ENCODE measurements around the gene SYNJ2.

Gene SYNJ2

DNA sequence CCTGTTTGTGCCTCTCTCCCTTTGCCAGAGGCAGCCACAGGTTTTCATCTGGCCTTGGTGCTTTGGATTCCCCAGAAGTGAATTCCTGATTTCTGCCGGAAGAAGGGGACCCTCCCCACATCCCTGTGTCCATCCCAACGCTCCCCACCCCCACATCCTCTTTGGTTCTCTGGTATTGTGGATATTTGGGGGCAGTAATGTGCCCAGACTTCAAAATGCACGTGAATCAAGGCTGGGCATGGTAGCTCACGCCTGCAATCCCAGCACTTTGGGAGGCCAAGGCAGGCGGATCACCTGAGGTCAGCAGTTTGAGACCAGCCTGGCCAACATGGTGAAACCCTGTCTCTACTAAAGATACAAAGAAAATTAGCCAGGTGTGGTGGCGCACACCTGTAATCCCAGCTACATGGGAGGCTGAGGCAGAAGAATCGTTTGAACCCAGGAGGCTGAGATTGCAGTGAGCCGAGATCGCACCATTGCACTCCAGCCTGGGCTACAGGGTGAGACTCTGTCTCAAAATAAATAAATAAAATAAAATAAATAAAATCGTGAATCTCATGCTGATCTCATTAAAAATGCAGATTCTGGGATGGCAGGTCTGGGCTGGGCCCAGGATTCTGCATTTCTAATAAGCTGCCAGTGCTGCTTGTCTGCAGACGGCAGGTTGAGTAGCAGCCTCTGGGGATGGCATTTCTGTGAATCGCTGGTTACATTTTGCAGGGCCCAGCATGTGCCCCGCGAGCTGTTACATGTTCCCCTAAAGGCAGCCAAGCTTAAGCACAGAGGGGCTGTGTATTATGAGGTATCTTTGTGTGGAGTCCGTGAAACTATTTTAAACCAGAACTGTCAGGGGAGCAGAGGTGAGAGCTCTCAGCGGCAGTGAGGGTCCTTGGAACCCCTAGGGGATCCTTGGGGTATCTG lies 49.0 kb downstream of the SYNJ2 start:
- DNase-seq: no peak

DNA sequence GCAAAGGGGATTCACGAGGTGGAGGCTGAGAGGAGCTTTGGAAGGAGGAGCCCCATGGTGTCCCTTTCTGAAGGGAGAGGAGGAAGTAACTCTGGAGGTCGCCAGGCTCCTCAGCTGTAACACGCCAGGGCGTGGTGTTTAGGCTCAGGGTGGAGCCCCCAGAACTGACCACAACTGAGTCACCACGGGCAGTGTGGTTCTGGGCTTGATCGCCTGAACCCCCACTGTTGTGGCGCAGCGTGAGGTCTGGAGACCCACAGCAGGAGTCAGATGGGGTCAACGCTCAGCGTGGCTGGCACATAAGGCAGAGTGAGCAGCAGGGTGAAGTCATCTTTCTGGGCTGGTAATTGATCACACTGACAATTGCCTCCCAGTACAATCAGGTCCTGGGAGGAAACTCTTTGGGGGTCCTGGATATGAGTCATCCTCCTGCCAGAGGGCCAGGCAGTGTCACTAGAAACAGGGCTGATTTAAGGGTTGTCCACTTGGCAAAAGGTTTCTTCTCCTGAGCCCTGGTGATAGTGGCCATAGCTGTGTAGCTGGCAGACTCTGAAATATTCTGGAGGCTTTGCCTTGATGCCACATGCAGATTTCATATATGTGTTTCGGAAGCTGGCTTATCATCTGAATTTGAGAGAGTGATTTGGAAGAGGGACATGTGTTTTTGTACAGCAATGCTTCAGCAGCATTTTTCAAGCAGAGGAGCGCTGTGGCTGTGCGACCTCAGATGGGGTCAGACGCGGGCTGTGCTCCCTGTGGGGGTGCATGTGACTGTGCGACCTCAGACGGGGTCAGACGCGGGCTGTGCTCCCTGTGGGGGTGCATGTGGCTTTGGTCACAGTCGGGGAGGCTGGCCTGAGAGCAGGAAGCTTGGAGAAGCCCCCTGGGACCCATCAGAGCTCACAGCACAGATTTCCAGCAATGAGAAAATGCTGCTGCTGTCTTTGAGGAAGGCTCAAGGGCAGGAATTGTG lies 50.0 kb downstream of the SYNJ2 start:
- DNase-seq: no peak

DNA sequence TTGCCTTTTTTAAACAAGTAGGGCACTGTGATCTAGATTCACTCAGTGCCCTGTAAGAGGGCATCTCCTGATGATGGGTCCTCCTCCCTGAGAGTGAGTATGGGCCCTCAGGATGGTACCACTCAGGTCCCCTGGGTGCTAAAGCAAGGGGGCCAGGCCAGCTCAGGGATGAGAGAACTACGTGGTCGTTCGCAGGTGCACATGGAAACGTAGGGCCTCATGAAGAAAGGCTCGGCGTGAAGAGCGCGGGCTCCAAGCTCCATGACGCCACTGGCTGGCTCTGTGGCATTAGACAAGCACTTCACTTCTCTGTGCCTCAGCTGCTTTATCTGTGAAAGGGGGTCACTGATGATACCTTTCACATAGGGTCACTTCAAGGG lies 50.7 kb downstream of the SYNJ2 start:
- no peak for DNase-seq

DNA sequence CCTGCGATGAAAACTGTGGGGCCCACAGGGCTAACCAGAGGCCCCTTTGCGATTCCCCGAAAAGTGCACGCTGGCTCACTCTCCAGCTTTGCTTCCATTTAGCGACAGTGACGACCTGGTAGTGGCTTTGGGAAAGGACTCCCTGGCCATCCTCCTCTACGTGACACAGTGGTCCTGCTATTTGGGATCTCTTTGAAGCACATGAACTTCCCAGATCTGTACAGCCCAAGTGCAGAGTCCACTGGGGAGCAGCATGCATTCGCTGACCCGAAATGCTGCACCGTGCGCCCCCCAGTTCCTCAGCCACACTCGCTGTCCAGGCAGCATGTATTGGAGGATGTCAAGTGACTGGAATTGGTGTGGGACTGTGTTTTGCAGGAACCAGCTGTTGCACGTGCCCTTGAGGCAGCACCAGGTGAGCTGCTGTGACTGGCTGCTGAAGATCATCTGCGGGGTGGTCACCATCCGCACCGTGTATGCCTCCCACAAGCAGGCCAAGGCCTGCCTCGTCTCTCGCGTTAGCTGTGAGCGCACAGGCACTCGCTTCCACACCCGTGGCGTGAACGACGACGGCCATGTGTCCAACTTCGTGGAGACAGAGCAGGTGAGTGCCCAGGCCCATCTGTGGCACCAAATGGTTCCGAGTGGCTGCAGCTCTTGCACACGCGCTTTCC lies 51.6 kb downstream of the SYNJ2 start:
- no peak for DNase-seq

DNA sequence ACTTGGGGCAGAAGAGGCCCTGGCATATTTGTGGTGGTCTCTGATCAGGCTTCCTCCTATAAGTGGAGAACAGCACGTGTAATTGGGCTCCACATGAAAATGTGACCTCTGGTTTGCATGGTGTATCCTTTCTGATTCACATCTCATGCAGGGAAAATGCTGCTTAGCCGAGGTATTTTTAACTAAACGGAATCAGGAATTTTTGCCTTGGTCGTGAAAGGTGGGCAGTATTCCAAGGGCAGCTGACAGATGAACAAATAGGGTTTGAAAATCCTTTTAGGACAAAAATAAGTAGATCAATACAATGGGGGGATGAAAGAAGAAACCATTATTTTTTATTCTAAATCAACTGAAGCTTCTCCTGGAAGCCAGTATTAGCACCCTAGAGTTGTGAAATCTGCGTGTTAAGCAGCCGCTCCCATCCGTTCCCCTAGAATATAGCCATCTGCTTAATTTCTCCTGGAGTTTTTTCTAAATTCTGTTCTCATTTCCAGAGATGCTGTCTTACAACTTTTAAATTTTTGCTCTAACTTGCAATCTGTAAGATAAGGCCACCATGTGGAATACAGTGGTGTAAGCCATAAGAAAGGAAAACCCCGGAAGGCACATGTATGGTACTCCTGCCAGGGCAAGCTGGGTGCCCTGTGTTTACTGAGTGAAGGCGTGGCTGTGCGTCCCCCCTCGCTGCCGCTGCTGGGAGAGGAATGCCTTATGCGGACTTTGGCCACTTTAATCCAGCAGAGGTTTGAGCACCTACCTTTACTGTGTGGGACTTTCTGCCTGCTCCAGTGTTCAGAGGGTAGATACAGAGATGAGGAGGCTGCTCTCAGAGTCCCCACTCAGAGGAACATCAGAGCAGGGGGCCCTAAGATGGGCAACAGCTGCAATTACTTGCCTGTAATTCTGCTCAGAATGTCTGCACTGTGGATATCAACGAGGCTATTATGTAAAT lies 52.4 kb downstream of the SYNJ2 start:
- no peak for DNase-seq

DNA sequence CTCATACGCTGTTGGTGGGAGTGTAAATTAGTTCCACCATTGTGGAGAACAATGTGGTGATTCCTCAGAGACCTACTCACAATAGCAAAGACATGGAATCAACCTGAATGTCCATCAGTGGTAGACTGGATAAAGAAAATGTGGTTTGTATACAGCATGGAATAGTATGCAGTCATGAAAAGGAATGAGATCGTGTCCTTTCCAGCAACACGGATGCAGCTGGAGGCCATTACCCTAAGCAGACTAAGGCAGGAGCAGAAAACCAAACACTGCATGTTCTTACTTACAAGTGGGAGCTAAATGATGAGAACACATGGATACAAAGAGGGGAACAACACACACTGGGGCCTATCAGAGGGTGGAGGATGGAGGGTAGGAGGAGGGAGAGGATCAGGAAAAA lies 54.6 kb downstream of the SYNJ2 start:
- no peak for DNase-seq

DNA sequence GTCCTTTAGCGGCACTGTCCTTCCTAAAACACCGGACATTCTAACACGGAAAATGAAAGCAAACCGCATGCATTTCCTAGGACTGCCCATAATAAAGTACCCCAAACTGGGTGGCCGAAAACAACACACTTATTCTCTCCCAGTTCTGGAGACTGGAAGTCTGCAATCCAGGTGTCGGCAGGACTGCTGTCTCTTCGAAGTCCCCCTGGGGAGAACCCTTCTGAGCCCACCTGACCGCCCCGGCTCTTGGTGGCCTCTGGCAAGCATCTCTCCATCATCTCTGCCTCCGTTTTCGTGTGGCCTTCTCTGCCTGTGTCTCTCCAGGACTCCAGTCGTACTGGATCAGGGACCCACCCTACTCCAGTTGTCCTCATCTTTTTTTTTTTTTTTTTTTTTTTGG lies 55.4 kb downstream of the SYNJ2 start:
- no peak for DNase-seq

DNA sequence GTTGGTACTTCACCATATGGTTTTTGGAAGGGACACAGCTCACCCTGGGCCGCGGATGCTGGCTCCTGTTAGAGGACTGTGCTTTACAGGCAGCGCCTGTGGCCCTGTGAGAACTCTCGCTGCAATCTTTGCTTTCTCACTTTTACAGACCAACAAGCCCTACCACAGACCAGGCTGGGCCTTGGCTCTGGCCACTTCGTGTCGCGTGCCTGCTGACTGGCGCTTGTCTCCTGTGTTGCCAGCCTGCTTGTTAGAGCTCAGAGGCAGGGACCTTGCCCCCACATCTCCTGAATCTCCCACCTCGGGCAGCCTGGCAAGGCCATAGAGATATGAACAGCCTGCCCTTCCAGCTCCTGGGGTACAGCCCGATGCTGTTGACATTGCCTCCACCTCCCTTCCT lies 56.1 kb downstream of the SYNJ2 start:
- no peak for DNase-seq

DNA sequence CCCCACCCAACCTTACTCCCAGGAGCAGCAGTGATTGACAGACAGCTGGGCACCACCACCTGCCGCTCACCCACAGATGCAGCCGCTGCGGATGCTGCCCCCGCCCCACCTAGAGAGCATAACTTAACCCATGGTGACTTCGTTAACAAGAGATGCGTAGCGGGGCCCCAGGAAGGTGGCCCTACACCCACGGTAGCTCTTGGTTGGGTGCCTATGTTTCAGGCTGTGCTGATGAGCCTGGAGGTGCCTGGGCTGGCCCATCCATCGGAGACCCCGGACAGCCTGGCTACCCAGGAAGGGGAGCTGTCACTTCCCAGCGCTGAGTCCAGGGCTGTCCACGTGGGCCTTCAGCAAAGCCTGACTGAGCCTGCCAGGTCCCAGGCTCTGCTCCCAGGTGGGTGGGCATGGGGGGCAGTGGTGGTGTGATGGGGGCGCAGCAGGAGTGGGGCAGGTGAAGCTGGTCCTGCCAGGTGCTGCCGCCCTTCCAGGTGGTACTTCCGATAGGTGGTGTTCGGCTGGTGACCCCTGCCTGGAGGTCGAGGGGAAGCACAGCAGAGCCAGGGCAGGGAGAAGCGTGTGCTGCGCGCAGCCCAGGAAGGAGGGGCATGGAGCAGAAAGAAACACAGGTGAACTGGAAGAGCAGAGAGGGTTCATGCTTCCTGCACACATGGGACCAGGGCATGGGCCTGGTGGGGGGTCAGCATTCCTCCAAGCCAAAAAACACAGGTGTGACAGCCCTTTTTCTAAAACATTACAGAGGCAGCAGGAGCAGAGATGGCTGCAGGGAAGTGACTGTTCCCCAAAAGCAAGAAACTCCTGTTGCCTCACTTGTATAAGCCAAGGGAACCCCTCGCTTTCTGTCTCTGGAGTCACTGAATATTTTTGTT lies 56.9 kb downstream of the SYNJ2 start:
- no peak for DNase-seq

DNA sequence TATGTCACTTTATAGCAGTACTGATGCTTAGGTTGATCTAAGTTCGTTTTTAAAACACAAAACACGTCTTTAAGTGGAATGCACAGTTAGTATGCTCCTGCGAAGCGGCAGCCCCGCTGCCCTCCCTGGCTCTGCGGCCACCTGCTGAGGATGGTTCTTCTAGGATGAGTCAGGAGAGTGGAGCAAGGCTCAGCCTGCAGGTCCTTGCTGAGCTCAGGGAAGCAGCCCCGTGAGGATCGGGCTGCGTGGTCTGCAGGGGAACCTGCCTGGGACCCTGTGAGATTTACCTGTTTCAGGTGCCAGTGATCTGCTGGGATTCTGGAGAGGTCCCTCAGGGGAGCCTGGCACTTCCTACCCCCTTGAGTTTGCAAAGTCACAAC lies 57.5 kb downstream of the SYNJ2 start:
- no peak for DNase-seq

DNA sequence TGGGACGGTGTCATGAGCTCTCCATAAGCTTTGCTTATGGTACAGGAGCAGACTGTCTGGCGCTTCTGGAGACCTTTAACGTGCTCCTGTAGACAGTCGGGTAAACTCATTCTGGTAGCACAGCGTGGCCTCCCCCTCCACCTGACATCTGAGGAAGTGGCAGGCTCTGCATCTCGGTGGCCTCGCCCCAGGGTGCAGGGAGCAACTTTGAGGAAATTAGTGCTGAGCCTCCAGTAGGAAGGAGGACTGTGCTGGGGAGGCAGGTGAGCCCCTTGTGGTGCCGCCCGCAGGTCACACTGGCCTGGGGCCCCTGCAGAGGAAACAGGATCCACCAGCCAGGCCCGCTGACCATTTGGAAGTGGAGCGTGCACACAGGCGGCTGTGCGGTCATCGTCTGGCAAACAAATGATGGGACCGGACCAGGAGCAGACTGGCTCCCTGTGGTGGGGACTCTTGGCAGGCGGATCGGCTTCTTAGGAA lies 57.9 kb downstream of the SYNJ2 start:
- no peak for DNase-seq

DNA sequence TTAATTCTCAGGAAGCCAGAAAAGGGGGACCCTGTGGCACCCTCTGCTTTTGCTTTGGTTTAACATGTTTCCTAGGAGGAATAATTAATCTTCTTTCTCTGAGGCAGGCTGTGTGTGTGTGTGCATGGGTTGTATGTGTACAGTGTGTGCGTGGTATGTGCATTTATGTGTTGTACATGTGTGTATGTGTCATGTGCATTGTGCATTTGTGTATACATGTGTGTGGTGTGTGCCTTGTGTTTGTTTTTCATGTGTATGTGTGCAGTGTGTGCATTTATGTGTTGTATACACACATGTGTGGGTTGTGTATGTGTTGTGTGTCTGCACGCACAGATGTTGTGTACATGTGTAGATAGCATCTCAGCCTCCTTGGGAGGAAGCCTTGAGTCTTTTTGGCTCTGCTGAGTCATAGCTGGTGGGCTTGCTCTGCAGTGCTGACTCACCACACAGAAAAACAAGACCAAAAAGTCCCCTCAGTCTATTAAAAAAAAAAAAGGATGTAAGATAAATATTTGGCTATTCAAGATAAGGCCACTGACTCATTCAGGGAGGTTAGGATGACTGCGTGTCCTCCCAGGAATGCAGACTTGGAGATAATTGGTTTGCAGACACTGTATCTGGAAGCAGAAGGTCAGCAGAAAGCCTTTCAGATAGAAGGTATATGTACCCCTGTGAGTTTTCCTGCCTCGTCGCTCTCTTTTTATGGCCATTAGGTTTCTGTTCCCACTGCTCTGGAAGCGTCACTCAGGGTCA lies 58.6 kb downstream of the SYNJ2 start:
- DNase-seq: no peak

DNA sequence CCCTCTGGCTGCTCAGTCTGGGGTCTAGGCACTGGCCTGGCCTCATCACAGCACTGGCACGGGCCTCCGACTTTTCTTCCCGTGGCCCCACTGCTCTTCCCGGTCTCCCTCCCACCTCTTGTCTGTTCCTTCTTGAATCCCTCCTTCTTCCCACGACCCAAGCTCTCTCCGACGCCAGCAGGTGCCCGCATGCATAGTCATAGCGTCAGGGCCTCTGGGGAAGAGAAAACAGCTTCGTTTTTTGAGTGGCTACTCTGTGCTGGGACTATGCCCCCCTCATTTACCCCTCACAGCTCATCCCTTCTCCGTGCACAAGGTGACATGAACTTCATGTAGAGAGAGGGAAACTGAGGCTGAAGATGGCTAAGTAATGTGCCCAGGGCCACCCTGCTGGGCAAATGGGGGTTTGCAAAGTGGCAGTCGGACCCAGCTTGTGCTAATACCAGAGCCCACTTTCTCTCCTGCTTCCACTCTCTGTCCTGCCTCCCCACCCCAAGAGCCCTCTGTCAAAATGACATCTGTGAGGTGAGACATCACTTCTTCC lies 59.2 kb downstream of the SYNJ2 start:
- no peak for DNase-seq

DNA sequence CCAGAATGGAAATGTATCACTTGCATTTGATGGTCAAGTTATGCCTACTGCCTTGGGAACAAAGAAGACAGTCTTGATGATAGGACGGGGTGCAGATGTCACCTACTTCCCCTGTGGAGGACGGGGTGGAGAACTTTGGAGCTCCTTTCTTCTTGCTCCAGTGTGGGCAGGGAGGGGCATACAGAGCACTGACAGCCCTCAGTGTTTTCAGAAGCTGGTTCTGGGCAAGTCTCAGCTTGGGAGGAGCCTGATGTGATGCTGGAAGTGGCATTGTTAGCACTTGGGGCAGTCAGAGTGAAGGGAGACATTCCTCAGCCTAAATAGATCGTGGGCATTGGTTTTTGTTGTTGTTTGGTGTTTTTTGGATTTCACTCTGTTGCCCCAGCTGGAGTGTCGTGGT lies 59.7 kb downstream of the SYNJ2 start:
- no peak for DNase-seq

DNA sequence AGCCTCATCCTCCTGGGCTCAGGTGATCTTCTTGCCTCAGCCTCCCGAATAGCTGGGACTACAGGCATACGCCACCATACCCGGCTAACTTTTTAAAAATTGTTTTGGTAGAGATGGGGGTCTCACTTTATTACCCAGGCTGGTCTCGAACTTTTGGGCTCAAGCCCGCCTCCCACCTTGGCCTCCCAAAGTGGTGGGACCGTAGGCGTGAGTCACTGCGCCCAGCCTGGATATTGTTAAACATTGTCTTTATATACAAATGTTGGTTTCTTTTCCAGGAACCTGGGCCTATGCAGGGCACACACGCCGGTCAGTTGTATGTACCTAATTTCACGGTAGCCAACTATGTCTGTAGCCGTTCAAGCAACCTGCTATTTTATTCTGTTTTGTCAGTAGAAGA lies 60.1 kb downstream of the SYNJ2 start:
- DNase-seq: no peak

DNA sequence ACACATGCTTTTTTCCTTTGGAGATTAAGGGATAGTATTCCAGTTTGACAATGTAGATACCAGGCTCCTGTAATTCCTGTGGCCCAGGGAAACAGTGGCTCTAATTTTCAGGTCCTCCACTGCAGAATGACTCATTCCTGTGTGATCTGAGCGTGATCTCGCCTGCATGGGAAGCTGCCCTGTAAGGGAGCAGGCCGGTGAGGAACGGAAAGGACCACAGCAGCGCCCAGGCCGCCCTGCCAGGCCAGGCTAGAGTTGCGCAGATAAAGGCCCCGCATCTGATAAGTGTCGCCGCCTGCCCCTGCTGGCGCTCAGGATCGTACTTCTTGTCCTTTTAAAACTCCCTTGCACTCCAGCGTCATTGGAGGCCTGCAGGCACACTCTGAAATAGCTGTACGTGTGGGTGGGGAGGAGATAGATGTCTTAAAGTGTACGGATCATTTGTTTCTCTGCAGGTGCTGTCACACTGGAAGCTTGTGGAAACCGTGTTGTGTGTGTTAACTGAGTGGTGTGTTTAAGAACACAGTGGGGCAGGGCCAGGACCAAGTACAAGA lies 60.7 kb downstream of the SYNJ2 start:
- no peak for DNase-seq

DNA sequence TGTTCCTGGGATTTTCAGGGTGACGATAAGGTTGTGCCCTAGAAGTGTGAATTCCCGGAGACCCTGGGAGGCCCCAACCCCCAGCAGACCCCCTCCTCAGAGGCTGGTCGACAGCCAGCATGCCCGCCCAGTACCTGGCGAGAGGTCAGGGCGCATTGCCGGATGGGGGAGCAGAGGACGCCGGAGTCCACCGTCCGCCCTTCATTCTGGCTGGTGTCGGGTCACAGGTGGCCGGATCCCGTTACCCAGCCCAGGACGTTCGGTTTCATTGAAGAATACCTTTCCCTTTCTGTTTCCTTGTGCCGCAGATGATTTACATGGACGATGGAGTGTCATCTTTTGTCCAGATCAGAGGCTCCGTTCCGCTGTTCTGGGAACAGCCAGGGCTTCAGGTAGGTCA lies 61.3 kb downstream of the SYNJ2 start:
- no peak for DNase-seq

DNA sequence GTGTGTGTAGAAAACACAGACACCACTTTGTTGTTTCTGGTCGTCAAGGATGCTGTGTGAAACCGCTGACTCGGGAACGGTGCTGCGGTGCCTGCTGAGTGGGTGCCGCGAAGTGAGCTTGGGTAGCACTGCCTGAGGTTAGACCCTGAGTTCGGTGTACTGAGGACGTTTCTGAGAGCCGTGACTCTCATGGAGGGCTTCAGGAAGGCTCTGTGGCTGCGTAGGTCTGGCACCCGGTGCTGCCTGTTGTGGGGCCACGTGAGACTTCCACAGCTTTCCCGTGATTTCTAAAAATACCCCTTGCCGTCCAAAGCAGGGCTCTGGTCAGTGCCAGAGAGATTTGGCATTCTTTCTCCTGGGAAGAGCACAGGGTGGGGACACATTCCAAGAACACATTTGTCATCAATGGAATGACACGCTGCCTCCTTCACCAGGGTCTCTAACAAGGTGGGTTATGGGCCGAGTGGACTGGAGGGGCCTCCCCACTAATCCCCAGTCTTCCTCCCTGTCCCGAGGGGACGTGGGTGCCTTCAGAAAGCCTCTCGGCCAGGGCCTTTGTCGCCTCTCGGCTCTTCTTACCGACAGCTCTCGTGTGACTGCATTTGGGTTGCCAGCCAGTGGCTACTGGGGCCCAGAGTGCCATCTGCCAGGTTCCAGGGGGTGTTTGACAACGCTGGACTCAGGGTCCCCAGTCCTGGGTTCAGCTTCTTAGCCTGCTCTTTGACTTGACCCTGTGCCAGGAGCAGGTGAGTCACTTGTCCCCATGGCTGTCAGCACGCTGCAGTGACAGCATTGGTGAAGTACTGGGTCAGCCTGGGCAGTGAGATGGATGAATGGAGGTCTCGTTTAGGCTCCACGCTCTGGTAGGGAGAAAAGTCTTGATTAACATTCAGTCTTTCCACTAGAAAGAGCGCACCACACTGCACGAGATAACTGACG lies 62.2 kb downstream of the SYNJ2 start:
- no peak for DNase-seq

All from NCI-H2081 (cell line).